ENCODE results near the gene DLX5. TPM values are rescaled to one million over a fixed set of nuclear protein-coding genes. Genes with fewer than 3 reads are reported as not detected.

The DLX5 gene
- total and polyA plus RNA-seq, 2 of the 4 experiments (the other 2 are of a cell fraction): not detected

- Histone ChIP-seq H3K23ac (ENCODE audit: low read depth, low read length) (no peak overlapping the region), H2BK5ac (ENCODE audit: low read depth, low read length, poor library complexity, severe bottlenecking) (no peak overlapping the region), H3K56ac (ENCODE audit: extremely low read depth, insufficient read depth, low read length) (no peak overlapping the region), H2AK9ac (replicated peaks; ENCODE audit: low read depth, low read length, poor library complexity) (no peak overlapping the region), H4K5ac (ENCODE audit: low read depth, low read length) (no peak overlapping the region), H2BK120ac (ENCODE audit: low read depth, low read length) (no peak overlapping the region), H4K91ac (ENCODE audit: insufficient read depth, low read depth, low read length) (no peak overlapping the region), H3K4me3 (ENCODE audit: insufficient read depth, low read depth, low read length) (no peak overlapping the region), H3K9ac (ENCODE audit: low read depth, low read length) (no peak overlapping the region), H4K20me1 (ENCODE audit: insufficient read depth, low read length) (no peaks in the 10 kb centered on the region), H2BK15ac (ENCODE audit: low read depth, low read length) (no peak overlapping the region), H4K8ac (ENCODE audit: low read depth in 2 of 2, low read length in 2 of 2) (no peak overlapping the region), H3K9me1 (ENCODE audit: insufficient read depth, low read length) (no peaks in the 10 kb centered on the region), H3K27me3 (ENCODE audit: control insufficient read depth, insufficient read depth, low read length) (peaks cover 59% of the 10 kb centered on the region), H3K18ac (ENCODE audit: low read depth, low read length) (no peak overlapping the region), H3K4me1 (ENCODE audit: control insufficient read depth, insufficient read depth, low read length) (no peaks in the 10 kb centered on the region), H3K14ac (replicated peaks; ENCODE audit: low read depth, low read length) (no peak overlapping the region), H2AFZ (replicated peaks; ENCODE audit: low read length, poor library complexity) (no peak overlapping the region), H3K27ac (ENCODE audit: insufficient read depth, low read length) (no peak overlapping the region), H3K4ac (ENCODE audit: low read depth, low read length) (no peak overlapping the region), H2BK20ac (ENCODE audit: low read depth, low read length) (no peak overlapping the region), H3K4me2 (ENCODE audit: low read depth, low read length) (no peak overlapping the region), H3K9me3 (ENCODE audit: control insufficient read depth, insufficient read depth, low read length) (peaks cover 11% of the 10 kb centered on the region), H2AK5ac (ENCODE audit: low read depth, low read length) (no peak overlapping the region), H3K36me3 (ENCODE audit: control insufficient read depth, insufficient read depth, low read length) (no peaks in the 10 kb centered on the region), H3K79me1 (ENCODE audit: low read depth in 1 of 2, low read length in 2 of 2) (no peaks in the 10 kb centered on the region)
- BruUV-seq (replicated peaks): no TSS peak
- dilution Hi-C loops (cut with HindIII; ENCODE audit: low sequenced_read_pairs, unreplicated experiment): no loop called here
- ChIA-PET POLR2A (ENCODE audit: unreplicated experiment) (no interaction called here), CTCF (no interaction called here)
- no peak for ATAC-seq (ENCODE audit: low read depth)
- intact Hi-C loops (cut with micrococcal nuclease): no loop called here
- TF ChIP-seq BHLHE40 (IDR thresholded peaks at IDR 0.05; ENCODE audit: low read depth, low read length): no peak
- TF ChIP-seq RFX5 (IDR thresholded peaks at IDR 0.05; ENCODE audit: low read depth, low read length): no peak
- TF ChIP-seq RCOR1 (IDR thresholded peaks at IDR 0.05; ENCODE audit: insufficient replicate concordance, low read length): no peak
- TF ChIP-seq CHD1 (IDR thresholded peaks at IDR 0.05; ENCODE audit: low read depth, low read length): no peak
- no peak for TF ChIP-seq NFE2L2 (IDR thresholded peaks at IDR 0.05; ENCODE audit: low read depth, low read length)
- TF ChIP-seq USF2 (IDR thresholded peaks at IDR 0.05; ENCODE audit: low read depth, low read length): no peak
- TF ChIP-seq RAD21 (IDR thresholded peaks at IDR 0.05; ENCODE audit: low read length): no peak
- no peak for TF ChIP-seq SMC3 (IDR thresholded peaks at IDR 0.05; ENCODE audit: low read depth, low read length)
- TF ChIP-seq CTCF (conservative IDR thresholded peaks at IDR 0.05; ENCODE audit: low read depth, low read length): no peak
- no peak for TF ChIP-seq MXI1 (IDR thresholded peaks at IDR 0.05; ENCODE audit: borderline replicate concordance, low read depth, low read length)
- no peak for TF ChIP-seq ELK1 (IDR thresholded peaks at IDR 0.05; ENCODE audit: borderline replicate concordance, low read depth, low read length)
- no peak for TF ChIP-seq CEBPB (IDR thresholded peaks at IDR 0.05; ENCODE audit: low read depth, low read length)
- TF ChIP-seq POLR2A (IDR thresholded peaks at IDR 0.05; ENCODE audit: low read depth, low read length): no peak
- TF ChIP-seq MAFK (IDR thresholded peaks at IDR 0.05; ENCODE audit: low read depth, low read length): no peak
- TF ChIP-seq MAZ (IDR thresholded peaks at IDR 0.05; ENCODE audit: borderline replicate concordance, low read depth, low read length): no peak
- WGBS, 2 experiments (ENCODE audit: extremely low coverage in 2 of 2, insufficient read length in 1 of 2): 4% methylated on average over 13 of the region's 27 CpGs; no CpG with 5 or more reads in 1 of the 2 experiments
- in situ Hi-C loops (cut with MboI; ENCODE audit: low sequenced_read_pairs): no loop called here
- no peak for DNase-seq
Observed at GRCh38 chr7:96993094-96993865, 31.4 kb downstream of the DLX5 start.

All from IMR-90 (cell line).